ENCODE measurements around the gene WWOX.

The WWOX gene

GRCh38 chr16:78198288-78198687 is 98.8 kb downstream of the WWOX start:
- Histone ChIP-seq H3K4me2 (no peak overlapping the region), H3K27me3 (ENCODE audit: insufficient read depth, low read depth) (no peaks in the 10 kb centered on the region), H2AFZ (ENCODE audit: low read depth) (no peak overlapping the region), H3K9ac (no peak overlapping the region), H3K27ac (no peak overlapping the region), H4K20me1 (ENCODE audit: insufficient read depth) (no peaks in the 10 kb centered on the region), H3K4me1 (ENCODE audit: low read depth, poor library complexity, severe bottlenecking) (no peaks in the 10 kb centered on the region), H3K79me2 (ENCODE audit: insufficient read depth, low read depth) (no peaks in the 10 kb centered on the region), H3K4me3 (IDR thresholded peaks at IDR 0.05; ENCODE audit: insufficient read depth, low read depth, low read length) (no peak overlapping the region), H3K36me3 (ENCODE audit: insufficient read depth) (no peaks in the 10 kb centered on the region)
- TF ChIP-seq, protein P1, sequence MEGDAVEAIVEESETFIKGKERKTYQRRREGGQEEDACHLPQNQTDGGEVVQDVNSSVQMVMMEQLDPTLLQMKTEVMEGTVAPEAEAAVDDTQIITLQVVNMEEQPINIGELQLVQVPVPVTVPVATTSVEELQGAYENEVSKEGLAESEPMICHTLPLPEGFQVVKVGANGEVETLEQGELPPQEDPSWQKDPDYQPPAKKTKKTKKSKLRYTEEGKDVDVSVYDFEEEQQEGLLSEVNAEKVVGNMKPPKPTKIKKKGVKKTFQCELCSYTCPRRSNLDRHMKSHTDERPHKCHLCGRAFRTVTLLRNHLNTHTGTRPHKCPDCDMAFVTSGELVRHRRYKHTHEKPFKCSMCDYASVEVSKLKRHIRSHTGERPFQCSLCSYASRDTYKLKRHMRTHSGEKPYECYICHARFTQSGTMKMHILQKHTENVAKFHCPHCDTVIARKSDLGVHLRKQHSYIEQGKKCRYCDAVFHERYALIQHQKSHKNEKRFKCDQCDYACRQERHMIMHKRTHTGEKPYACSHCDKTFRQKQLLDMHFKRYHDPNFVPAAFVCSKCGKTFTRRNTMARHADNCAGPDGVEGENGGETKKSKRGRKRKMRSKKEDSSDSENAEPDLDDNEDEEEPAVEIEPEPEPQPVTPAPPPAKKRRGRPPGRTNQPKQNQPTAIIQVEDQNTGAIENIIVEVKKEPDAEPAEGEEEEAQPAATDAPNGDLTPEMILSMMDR (conservative IDR thresholded peaks at IDR 0.05; ENCODE audit: low read depth, low read length): no peak

- no peak overlapping the region for H2AFZ ChIP-seq (ENCODE audit: low read depth)
- H3K4me2 ChIP-seq: no peak overlapping the region
- H3K9ac ChIP-seq: no peak overlapping the region
- H3K27ac ChIP-seq: no peak overlapping the region
- H3K36me3 ChIP-seq (ENCODE audit: insufficient read depth): no peaks in the 10 kb centered on the region
- TF ChIP-seq, protein P1 (conservative IDR thresholded peaks at IDR 0.05; ENCODE audit: low read depth, low read length): no peak
- H3K4me1 ChIP-seq (ENCODE audit: low read depth, poor library complexity, severe bottlenecking): no peaks in the 10 kb centered on the region
- H3K4me3 ChIP-seq (IDR thresholded peaks at IDR 0.05; ENCODE audit: insufficient read depth, low read depth, low read length): no peak overlapping the region
- no peaks in the 10 kb centered on the region for H3K27me3 ChIP-seq (ENCODE audit: insufficient read depth, low read depth)
- H4K20me1 ChIP-seq (ENCODE audit: insufficient read depth): no peaks in the 10 kb centered on the region
- no peaks in the 10 kb centered on the region for H3K79me2 ChIP-seq (ENCODE audit: insufficient read depth, low read depth)
These were observed 100.0 kb downstream of the WWOX start for GRCh38 chr16:78199325-78200022.

DNA sequence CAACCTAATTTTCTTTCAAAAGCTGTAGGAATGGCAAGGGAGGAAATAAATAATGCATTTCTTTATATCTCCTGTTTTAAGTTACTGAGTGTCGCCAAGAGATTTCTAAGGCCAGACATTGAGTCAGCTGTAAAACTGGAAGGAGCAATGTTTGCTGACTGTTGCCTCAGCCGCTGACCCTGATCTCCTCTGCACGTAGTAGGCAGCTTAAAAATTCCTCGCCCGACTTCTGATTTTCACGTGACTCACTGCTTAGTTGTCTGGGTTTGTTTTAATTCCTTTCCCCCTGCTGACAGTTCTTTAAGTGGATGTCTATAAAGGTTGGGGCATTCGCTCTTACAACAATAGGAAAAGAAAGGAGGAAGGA is 100.6 kb downstream of the WWOX start:
- H3K27me3 ChIP-seq (ENCODE audit: insufficient read depth, low read depth): no peaks in the 10 kb centered on the region
- H3K4me3 ChIP-seq (IDR thresholded peaks at IDR 0.05; ENCODE audit: insufficient read depth, low read depth, low read length): no peak overlapping the region
- H3K36me3 ChIP-seq (ENCODE audit: insufficient read depth): no peaks in the 10 kb centered on the region
- H2AFZ ChIP-seq (ENCODE audit: low read depth): no peak overlapping the region
- H3K9ac ChIP-seq: no peak overlapping the region
- TF ChIP-seq, protein P1 (conservative IDR thresholded peaks at IDR 0.05; ENCODE audit: low read depth, low read length): no peak
- H3K4me2 ChIP-seq: no peak overlapping the region
- no peaks in the 10 kb centered on the region for H3K4me1 ChIP-seq (ENCODE audit: low read depth, poor library complexity, severe bottlenecking)
- H4K20me1 ChIP-seq (ENCODE audit: insufficient read depth): no peaks in the 10 kb centered on the region
- H3K79me2 ChIP-seq (ENCODE audit: insufficient read depth, low read depth): no peaks in the 10 kb centered on the region
- H3K27ac ChIP-seq: no peak overlapping the region

DNA sequence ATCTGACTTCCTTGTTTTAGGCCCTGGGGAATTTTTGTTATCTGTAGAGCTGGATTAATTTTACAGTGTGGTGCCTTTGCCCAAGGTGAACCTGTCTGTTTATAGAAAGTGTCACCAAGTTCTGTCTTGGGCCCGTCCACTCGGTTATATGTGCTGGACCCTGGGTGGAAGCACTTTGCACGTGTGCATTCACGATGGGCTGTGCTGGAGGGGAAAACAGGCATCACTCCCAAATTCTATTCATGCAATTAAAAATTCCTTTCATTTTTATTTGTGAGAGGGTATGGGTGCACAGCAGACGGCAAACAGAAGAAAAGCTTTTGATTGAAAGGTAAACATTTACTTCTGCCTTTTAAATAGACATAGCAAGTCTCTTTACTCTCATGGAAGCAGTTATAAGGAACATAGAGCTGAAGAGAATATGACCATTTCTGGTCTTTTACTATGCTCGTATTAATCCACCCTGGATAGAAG is 101.2 kb downstream of the WWOX start:
- no peak overlapping the region for H3K4me3 ChIP-seq (IDR thresholded peaks at IDR 0.05; ENCODE audit: insufficient read depth, low read depth, low read length)
- H4K20me1 ChIP-seq (ENCODE audit: insufficient read depth): no peaks in the 10 kb centered on the region
- TF ChIP-seq, protein P1 (conservative IDR thresholded peaks at IDR 0.05; ENCODE audit: low read depth, low read length): no peak
- H3K4me1 ChIP-seq (ENCODE audit: low read depth, poor library complexity, severe bottlenecking): no peaks in the 10 kb centered on the region
- no peaks in the 10 kb centered on the region for H3K79me2 ChIP-seq (ENCODE audit: insufficient read depth, low read depth)
- H3K36me3 ChIP-seq (ENCODE audit: insufficient read depth): no peaks in the 10 kb centered on the region
- H3K27me3 ChIP-seq (ENCODE audit: insufficient read depth, low read depth): no peaks in the 10 kb centered on the region
- no peak overlapping the region for H3K4me2 ChIP-seq
- no peak overlapping the region for H3K9ac ChIP-seq
- H3K27ac ChIP-seq: no peak overlapping the region
- H2AFZ ChIP-seq (ENCODE audit: low read depth): no peak overlapping the region

Measured in KMS-11 (cell line).